Stimulated activated CD4-positive, alpha-beta T cell treated with anti-CD3 and anti-CD28 coated beads, Interleukin-2, amount 100 ng/mL, for 4 hours (primary cell): ENCODE measurements around the gene SEC61A1.

Experiments
- DNase-seq: peaks from one replicate; pipeline ENCODE4 v3.0.0-alpha.2; 2020; ENCODE audit warnings: low read depth

Gene SEC61A1

DNA sequence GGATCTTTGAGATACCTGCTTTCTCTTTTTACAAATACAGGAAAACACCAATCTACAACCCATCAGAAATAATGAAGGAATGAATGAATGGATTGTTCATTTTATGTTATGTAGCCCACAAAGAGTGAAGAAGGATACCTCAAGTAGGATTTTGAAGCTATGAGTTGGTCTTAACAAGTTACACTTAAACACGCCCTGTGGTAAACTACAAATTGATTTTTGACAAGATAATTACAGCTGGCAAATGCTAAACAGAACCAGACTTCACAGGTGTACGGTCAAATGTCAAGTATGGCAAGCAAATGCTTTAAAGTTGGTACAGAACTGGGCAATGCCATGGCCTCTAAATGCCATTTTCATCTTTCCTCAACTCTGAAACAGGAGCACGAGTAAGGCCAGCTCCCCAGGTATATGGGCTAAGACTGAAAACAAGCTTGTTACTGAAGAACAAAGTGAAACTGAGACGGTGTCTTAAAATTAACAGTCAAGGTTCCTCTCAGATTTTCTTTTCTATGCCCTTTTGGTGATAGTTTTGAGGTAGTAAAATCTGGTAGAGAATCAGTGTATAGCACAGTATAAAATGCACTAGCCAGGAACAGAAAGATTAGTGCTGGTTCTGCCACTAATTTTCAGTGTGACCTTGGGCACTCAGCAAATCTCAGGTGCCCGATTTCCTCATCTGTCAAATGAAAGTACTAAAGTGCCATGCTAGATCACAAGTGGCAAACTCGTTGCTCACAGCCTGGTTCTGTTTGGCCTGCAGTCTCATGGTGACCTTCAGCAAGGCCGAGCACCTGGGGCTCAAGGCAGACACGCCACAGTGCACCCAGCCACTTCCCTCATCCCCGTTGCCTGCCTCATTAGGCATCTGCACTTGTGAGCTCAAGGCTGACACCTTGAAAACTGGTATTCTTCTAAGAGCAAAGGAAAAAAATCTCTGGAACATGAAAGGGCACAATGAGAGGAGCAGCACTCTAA is 61.9 kb downstream of the SEC61A1 start:
- no peak for DNase-seq
